Activated CD4-positive, alpha-beta T cell treated with anti-CD3 and anti-CD28 coated beads for 36 hours (primary cell): ENCODE measurements around the gene SORL1. TPM values are rescaled to one million over a fixed set of nuclear protein-coding genes. Genes with fewer than 3 reads are reported as not detected.

Experiments
- ATAC-seq: fragments of 200-7000 bp; cut with Tn5 transposase; one replicate; pipeline ENCODE4 v1.10.0; 2021; ENCODE audit warnings: mild to moderate bottlenecking, moderate library complexity
- CTCF ChIA-PET: fragments of 350-600 bp; sonication (Branson Sonifier 250); formaldehyde crosslinking; loops from one replicate; lab custom pipeline; 2021; ENCODE audit warnings: antibody characterized with exemption; lab: Charles Lee
- POLR2A ChIA-PET: fragments of 350-600 bp; sonication (Branson Sonifier 250); formaldehyde crosslinking; loops from one replicate; lab custom pipeline; 2021; ENCODE audit warnings: antibody characterized with exemption, inconsistent platforms; lab: Charles Lee
- DNase-seq: peaks from one replicate; pipeline ENCODE4 v3.0.0-alpha.2; 2020
- H3K27ac Mint-ChIP-seq: one replicate; pipeline ENCODE4 v1.8.0; 2021; ENCODE audit warnings: mixed read lengths
- H3K27me3 Mint-ChIP-seq: one replicate; pipeline ENCODE4 v1.8.0; 2021; ENCODE audit warnings: mixed read lengths
- H3K36me3 Mint-ChIP-seq: one replicate; pipeline ENCODE4 v1.8.0; 2021; ENCODE audit warnings: low read depth, mixed read lengths
- H3K4me1 Mint-ChIP-seq: one replicate; pipeline ENCODE4 v1.8.0; 2021; ENCODE audit warnings: mixed read lengths
- H3K4me3 Mint-ChIP-seq: one replicate; pipeline ENCODE4 v1.8.0; 2021; ENCODE audit warnings: mild to moderate bottlenecking, moderate library complexity, mixed read lengths
- H3K9me3 Mint-ChIP-seq: one replicate; pipeline ENCODE4 v1.8.0; 2021; ENCODE audit warnings: low read depth, mixed read lengths
- intact Hi-C, 2 experiments: fragments of 100-400 bp; cut with DNase I in 1 of 2; cut with micrococcal nuclease in 1 of 2; formaldehyde crosslinking; loops; one replicate each; pipeline versions ENCODE4 v1.14.2 to v1.15.1; 2022 to 2024; cut with DNase I, micrococcal nuclease
- total RNA-seq, 2 experiments: library from RNA; stranded (reverse); gene quantifications; one replicate each; pipeline ENCODE4 v1.2.3, GENCODE V29; 2021

The SORL1 gene
- total RNA-seq, 2 experiments from 2014 or later = 53.5 to 68.0 TPM

- ATAC-seq (no peak), DNase-seq (no peak)
- intact Hi-C loops = no loop called here
- ChIA-PET CTCF (no interaction called here), POLR2A (no interaction called here)
- no peak overlapping the region for H3K4me3 Mint-ChIP-seq
- peaks cover 39% of the 10 kb centered on the region for H3K36me3 Mint-ChIP-seq
- H3K27me3 Mint-ChIP-seq = no peaks in the 10 kb centered on the region
- H3K9me3 Mint-ChIP-seq = no peaks in the 10 kb centered on the region
- no peak overlapping the region for H3K27ac Mint-ChIP-seq
- H3K4me1 Mint-ChIP-seq = peaks cover 7% of the 10 kb centered on the region
These were observed 99.3 kb downstream of the SORL1 start for GRCh38 chr11:121551463-121551862.

GRCh38 chr11:121552154-121552553, 100.0 kb downstream of the SORL1 start:
- H3K27me3 Mint-ChIP-seq = no peaks in the 10 kb centered on the region
- DNase-seq = no peak
- intact Hi-C loops = no loop called here
- no peaks in the 10 kb centered on the region for H3K9me3 Mint-ChIP-seq
- no peak overlapping the region for H3K27ac Mint-ChIP-seq
- H3K4me3 Mint-ChIP-seq = no peak overlapping the region
- no peak for ATAC-seq
- H3K36me3 Mint-ChIP-seq = peaks cover 37% of the 10 kb centered on the region
- POLR2A ChIA-PET = no interaction called here
- H3K4me1 Mint-ChIP-seq = peaks cover 9% of the 10 kb centered on the region
- CTCF ChIA-PET = no interaction called here

- H3K27me3 Mint-ChIP-seq = no peaks in the 10 kb centered on the region
- CTCF ChIA-PET = no interaction called here
- DNase-seq (no peak), ATAC-seq (no peak)
- no peak overlapping the region for H3K4me3 Mint-ChIP-seq
- intact Hi-C loops = no loop called here
- H3K36me3 Mint-ChIP-seq = peaks cover 36% of the 10 kb centered on the region
- no peak overlapping the region for H3K27ac Mint-ChIP-seq
- peaks cover 14% of the 10 kb centered on the region for H3K4me1 Mint-ChIP-seq
- H3K9me3 Mint-ChIP-seq = no peaks in the 10 kb centered on the region
- POLR2A ChIA-PET = no interaction called here
These were observed 100.5 kb downstream of the SORL1 start for GRCh38 chr11:121552644-121553043.

- H3K27me3 Mint-ChIP-seq = no peaks in the 10 kb centered on the region
- H3K4me1 Mint-ChIP-seq = peaks cover 16% of the 10 kb centered on the region
- ChIA-PET CTCF (interaction anchor here (1.0 kb wide), 1 partner anchor 296 kb away, joined by 3 read pairs; no protein-coding TSS in a partner anchor), POLR2A (no interaction called here)
- H3K9me3 Mint-ChIP-seq = no peaks in the 10 kb centered on the region
- no peak overlapping the region for H3K4me3 Mint-ChIP-seq
- peaks cover 33% of the 10 kb centered on the region for H3K36me3 Mint-ChIP-seq
- peak overlapping the region; percentile 14 for H3K27ac Mint-ChIP-seq
- no peak for DNase-seq
- intact Hi-C loops = no loop called here
- ATAC-seq = no peak
These were observed 101.3 kb downstream of the SORL1 start for GRCh38 chr11:121553389-121553788.

GRCh38 chr11:121553806-121554205, 101.7 kb downstream of the SORL1 start:
- Mint-ChIP-seq H3K27me3 (no peaks in the 10 kb centered on the region), H3K9me3 (no peaks in the 10 kb centered on the region), H3K36me3 (peaks cover 33% of the 10 kb centered on the region), H3K27ac (peak overlapping the region; percentile 14), H3K4me3 (no peak overlapping the region), H3K4me1 (peaks cover 16% of the 10 kb centered on the region)
- CTCF ChIA-PET = interaction anchor here (0.6 to 1.0 kb wide), 2 partner anchors 214 to 297 kb away, joined by 3 to 4 read pairs; no protein-coding TSS in a partner anchor
- intact Hi-C loops = no loop called here
- ATAC-seq = no peak
- POLR2A ChIA-PET = no interaction called here
- DNase-seq = no peak

- no peaks in the 10 kb centered on the region for H3K9me3 Mint-ChIP-seq
- peaks cover 39% of the 10 kb centered on the region for H3K36me3 Mint-ChIP-seq
- no peak for DNase-seq
- no peak overlapping the region for H3K4me3 Mint-ChIP-seq
- ATAC-seq = no peak
- intact Hi-C loops = no loop called here
- H3K27ac Mint-ChIP-seq = no peak overlapping the region
- ChIA-PET POLR2A (interaction anchor here (0.6 kb wide), 1 partner anchor 23 kb away, joined by 7 read pairs; no protein-coding TSS in a partner anchor), CTCF (interaction anchor here (0.6 kb wide), 1 partner anchor 215 kb away, joined by 4 read pairs; no protein-coding TSS in a partner anchor)
- H3K4me1 Mint-ChIP-seq = peaks cover 16% of the 10 kb centered on the region
- H3K27me3 Mint-ChIP-seq = no peaks in the 10 kb centered on the region
These were observed 102.4 kb downstream of the SORL1 start for GRCh38 chr11:121554552-121554951.

GRCh38 chr11:121555121-121555520, 103.0 kb downstream of the SORL1 start:
- POLR2A ChIA-PET = no interaction called here
- H3K4me3 Mint-ChIP-seq = no peak overlapping the region

GRCh38 chr11:121556937-121557336, 104.8 kb downstream of the SORL1 start:
- H3K27ac Mint-ChIP-seq = peak overlapping the region; percentile 48
- peaks cover 45% of the 10 kb centered on the region for H3K36me3 Mint-ChIP-seq

More at GRCh38 chr11:121555121-121555520, 103.0 kb downstream of the SORL1 start:
- H3K4me1 Mint-ChIP-seq = peaks cover 16% of the 10 kb centered on the region
- intact Hi-C loops = no loop called here
- CTCF ChIA-PET = interaction anchor here (0.6 kb wide), 2 partner anchors 118 to 1732 kb away, joined by 3 to 4 read pairs; no protein-coding TSS in a partner anchor
- H3K27me3 Mint-ChIP-seq = no peaks in the 10 kb centered on the region
- no peak overlapping the region for H3K27ac Mint-ChIP-seq
- H3K9me3 Mint-ChIP-seq = no peaks in the 10 kb centered on the region
- peaks cover 43% of the 10 kb centered on the region for H3K36me3 Mint-ChIP-seq
- DNase-seq = no peak
- ATAC-seq = no peak

GRCh38 chr11:121557348-121557747, 105.2 kb downstream of the SORL1 start:
- peaks cover 26% of the 10 kb centered on the region for H3K4me1 Mint-ChIP-seq
- no peaks in the 10 kb centered on the region for H3K9me3 Mint-ChIP-seq
- no peaks in the 10 kb centered on the region for H3K27me3 Mint-ChIP-seq
- intact Hi-C loops = no loop called here
- DNase-seq = no peak
- H3K36me3 Mint-ChIP-seq = peaks cover 48% of the 10 kb centered on the region
- ChIA-PET CTCF (interaction anchor here (1.0 kb wide), 1 partner anchor 19 kb away, joined by 4 read pairs; no protein-coding TSS in a partner anchor), POLR2A (interaction anchor here (0.7 kb wide), 1 partner anchor 16 kb away, joined by 3 read pairs; no protein-coding TSS in a partner anchor)
- no peak overlapping the region for H3K4me3 Mint-ChIP-seq
- peak; percentile 49 for ATAC-seq
- peak overlapping the region; percentile 48 for H3K27ac Mint-ChIP-seq

More at GRCh38 chr11:121556937-121557336, 104.8 kb downstream of the SORL1 start:
- peaks cover 23% of the 10 kb centered on the region for H3K4me1 Mint-ChIP-seq
- H3K9me3 Mint-ChIP-seq = no peaks in the 10 kb centered on the region
- no peak overlapping the region for H3K4me3 Mint-ChIP-seq
- no peak for DNase-seq
- POLR2A ChIA-PET = interaction anchor here (0.7 kb wide), 1 partner anchor 16 kb away, joined by 3 read pairs; no protein-coding TSS in a partner anchor
- intact Hi-C loops = no loop called here
- ATAC-seq = no peak
- no peaks in the 10 kb centered on the region for H3K27me3 Mint-ChIP-seq
- CTCF ChIA-PET = interaction anchor here (1.0 kb wide), 1 partner anchor 20 kb away, joined by 4 read pairs; no protein-coding TSS in a partner anchor

GRCh38 chr11:121559606-121560200, 107.6 kb downstream of the SORL1 start:
- Mint-ChIP-seq H3K27ac (no peak overlapping the region), H3K36me3 (peaks cover 41% of the 10 kb centered on the region), H3K4me1 (peaks cover 40% of the 10 kb centered on the region), H3K9me3 (no peaks in the 10 kb centered on the region), H3K27me3 (no peaks in the 10 kb centered on the region), H3K4me3 (no peak overlapping the region)
- DNase-seq (no peak), ATAC-seq (no peak)
- intact Hi-C loops = no loop called here
- ChIA-PET POLR2A (interaction anchor here (0.5 kb wide), 1 partner anchor 107 kb away, joined by 3 read pairs; the partner anchor contains the start of gene SORL1-AS1), CTCF (interaction anchor here (0.8 kb wide), 1 partner anchor 217 kb away, joined by 3 read pairs; no protein-coding TSS in a partner anchor)

- Mint-ChIP-seq H3K27me3 (no peaks in the 10 kb centered on the region), H3K4me1 (peaks cover 40% of the 10 kb centered on the region), H3K36me3 (peaks cover 39% of the 10 kb centered on the region), H3K4me3 (no peak overlapping the region), H3K27ac (no peak overlapping the region), H3K9me3 (no peaks in the 10 kb centered on the region)
- ATAC-seq (no peak), DNase-seq (no peak)
- ChIA-PET CTCF (no interaction called here), POLR2A (interaction anchor here (0.5 kb wide), 1 partner anchor 108 kb away, joined by 3 read pairs; the partner anchor contains the start of gene SORL1-AS1)
- intact Hi-C loops = no loop called here
These were observed 108.1 kb downstream of the SORL1 start for GRCh38 chr11:121560236-121560635.
